PFSK-1 (cell line): ENCODE measurements around the gene KIF23.

Experiments used
- FOXP2 ChIP-seq: optimal IDR thresholded peaks from 2 replicates; pipeline ENCODE3; 2011; ENCODE audit warnings: borderline replicate concordance, control low read depth, inconsistent platforms; ENCODE audit not compliant: insufficient read depth; ENCODE audit errors: extremely low read length, extremely low read depth
- POLR2AphosphoS5 ChIP-seq: IDR thresholded peaks from 2 replicates; pipeline ENCODE4 v1.6.1; 2012; ENCODE audit warnings: low read depth, mild to moderate bottlenecking, control low read depth, low read length, moderate library complexity
- SIN3A ChIP-seq: IDR thresholded peaks from 2 replicates; pipeline ENCODE4 v1.6.1; 2012; ENCODE audit warnings: mild to moderate bottlenecking, low read length, moderate library complexity, borderline replicate concordance; ENCODE audit not compliant: insufficient read depth
- TAF1 ChIP-seq: IDR thresholded peaks from 2 replicates; pipeline ENCODE4 v1.6.1; 2012; ENCODE audit warnings: low read length, control low read depth, borderline replicate concordance; ENCODE audit not compliant: insufficient read depth
- TF ChIP-seq, protein P1 (sequence below), 2 experiments: IDR thresholded peaks; 2 replicates each; pipeline versions ENCODE4 v1.6.1 to v1.8.0; 2011 to 2012; ENCODE audit warnings: low read depth in 2 of 2, low read length in 2 of 2, control low read depth in 1 of 2, inconsistent platforms in 1 of 2, mild to moderate bottlenecking in 1 of 2, moderate library complexity in 1 of 2; ENCODE audit not compliant: insufficient read depth in 1 of 2

KIF23 gene

DNA sequence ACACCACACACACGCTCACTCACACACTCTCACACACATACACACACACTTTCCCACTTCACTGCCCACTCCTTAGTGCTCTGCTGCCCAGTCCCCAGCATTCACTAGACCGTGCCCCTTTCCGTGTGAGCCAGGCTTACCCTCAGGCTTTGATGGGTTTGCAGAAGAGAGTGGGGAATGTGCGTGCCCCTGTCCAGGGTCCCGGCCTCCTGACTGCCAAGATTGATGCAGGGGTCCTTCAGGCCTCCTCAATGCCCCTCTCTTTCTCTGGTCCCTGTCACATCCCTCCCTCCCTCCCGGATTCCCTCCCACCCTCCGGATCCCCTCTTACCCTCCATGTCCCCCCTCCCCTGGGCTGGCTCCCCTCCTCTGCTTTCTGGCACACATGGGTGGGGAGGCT, 27.9 kb upstream of the KIF23 start:
- TF ChIP-seq, protein P1, sequence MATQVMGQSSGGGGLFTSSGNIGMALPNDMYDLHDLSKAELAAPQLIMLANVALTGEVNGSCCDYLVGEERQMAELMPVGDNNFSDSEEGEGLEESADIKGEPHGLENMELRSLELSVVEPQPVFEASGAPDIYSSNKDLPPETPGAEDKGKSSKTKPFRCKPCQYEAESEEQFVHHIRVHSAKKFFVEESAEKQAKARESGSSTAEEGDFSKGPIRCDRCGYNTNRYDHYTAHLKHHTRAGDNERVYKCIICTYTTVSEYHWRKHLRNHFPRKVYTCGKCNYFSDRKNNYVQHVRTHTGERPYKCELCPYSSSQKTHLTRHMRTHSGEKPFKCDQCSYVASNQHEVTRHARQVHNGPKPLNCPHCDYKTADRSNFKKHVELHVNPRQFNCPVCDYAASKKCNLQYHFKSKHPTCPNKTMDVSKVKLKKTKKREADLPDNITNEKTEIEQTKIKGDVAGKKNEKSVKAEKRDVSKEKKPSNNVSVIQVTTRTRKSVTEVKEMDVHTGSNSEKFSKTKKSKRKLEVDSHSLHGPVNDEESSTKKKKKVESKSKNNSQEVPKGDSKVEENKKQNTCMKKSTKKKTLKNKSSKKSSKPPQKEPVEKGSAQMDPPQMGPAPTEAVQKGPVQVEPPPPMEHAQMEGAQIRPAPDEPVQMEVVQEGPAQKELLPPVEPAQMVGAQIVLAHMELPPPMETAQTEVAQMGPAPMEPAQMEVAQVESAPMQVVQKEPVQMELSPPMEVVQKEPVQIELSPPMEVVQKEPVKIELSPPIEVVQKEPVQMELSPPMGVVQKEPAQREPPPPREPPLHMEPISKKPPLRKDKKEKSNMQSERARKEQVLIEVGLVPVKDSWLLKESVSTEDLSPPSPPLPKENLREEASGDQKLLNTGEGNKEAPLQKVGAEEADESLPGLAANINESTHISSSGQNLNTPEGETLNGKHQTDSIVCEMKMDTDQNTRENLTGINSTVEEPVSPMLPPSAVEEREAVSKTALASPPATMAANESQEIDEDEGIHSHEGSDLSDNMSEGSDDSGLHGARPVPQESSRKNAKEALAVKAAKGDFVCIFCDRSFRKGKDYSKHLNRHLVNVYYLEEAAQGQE (IDR thresholded peaks at IDR 0.05; ENCODE audit: insufficient read depth in 1 of 2, low read depth in 2 of 2, low read length in 2 of 2), result peak in 1 of 2 experiments; percentile 69; a peak in 2 of 4 replicates
- TF ChIP-seq SIN3A, result no peak

DNA sequence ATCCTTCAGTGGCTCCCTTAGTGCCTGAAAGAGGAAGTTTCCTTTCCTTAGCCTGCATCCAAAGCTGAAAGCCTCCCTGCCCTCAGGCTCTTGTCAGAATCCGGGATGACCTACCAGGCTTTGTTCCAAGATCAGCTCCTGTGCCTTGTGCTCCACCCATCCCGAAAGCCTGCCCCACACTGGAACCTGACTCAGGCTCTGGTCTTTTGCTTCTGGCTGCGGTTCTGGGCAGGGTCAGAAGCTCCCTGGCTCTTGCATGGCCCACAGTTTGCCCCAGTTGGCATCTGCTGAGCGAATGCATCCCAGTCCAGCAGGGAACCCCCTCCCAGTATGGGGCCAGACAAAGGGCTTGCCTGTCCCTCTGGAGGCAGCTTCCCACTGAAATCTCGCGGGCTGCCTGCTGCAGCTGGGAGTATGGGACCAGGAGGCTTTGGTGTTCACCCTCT, 25.9 kb upstream of the KIF23 start:
- TF ChIP-seq POLR2AphosphoS5 (no peak), SIN3A (no peak)

DNA sequence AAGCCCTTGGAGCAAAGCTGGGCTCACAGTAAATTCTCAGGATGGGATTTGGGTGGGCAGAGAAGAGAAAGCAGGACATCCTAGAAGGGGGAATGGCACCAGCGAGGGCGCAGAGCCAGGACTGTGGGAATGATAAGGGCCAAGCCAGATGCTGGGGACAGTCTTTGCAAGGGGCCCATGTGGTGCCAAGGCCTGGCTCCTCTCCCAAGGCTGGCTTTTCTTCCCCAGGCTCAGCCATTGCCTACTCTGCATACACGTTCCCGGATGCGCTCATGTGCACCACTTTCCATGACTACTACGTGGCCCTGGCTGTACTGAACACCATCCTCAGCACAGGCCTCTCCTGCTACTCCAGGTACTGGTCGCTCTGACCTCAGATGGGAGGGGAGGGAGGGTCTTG, 24.7 kb upstream of the KIF23 start:
- TF ChIP-seq, protein P1 (IDR thresholded peaks at IDR 0.05; ENCODE audit: insufficient read depth in 1 of 2, low read depth in 2 of 2, low read length in 2 of 2), result no peak
- TF ChIP-seq FOXP2, result no peak

DNA sequence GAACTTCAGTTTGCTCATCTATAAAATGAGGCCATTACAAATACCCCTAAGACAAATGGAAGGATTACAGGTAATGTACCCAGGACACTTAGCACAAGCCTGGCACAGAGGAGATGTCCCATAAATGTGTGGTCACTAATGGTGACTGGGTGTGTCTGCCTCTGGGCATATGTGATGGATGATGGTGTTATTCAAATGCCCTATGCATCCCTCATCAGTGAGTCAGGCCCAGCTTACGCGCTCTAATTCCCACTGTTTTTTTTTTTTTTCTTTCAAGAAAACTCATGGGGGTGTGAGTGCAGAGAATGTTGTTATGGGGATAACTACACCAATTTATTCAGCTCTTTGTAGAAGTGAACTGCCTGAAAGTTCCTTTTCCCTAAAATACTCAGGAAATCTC, 23.6 kb upstream of the KIF23 start:
- TF ChIP-seq SIN3A (no peak), POLR2AphosphoS5 (no peak), TAF1 (no peak), FOXP2 (no peak)
- TF ChIP-seq, protein P1 (IDR thresholded peaks at IDR 0.05; ENCODE audit: insufficient read depth in 1 of 2, low read depth in 2 of 2, low read length in 2 of 2), result no peak

DNA sequence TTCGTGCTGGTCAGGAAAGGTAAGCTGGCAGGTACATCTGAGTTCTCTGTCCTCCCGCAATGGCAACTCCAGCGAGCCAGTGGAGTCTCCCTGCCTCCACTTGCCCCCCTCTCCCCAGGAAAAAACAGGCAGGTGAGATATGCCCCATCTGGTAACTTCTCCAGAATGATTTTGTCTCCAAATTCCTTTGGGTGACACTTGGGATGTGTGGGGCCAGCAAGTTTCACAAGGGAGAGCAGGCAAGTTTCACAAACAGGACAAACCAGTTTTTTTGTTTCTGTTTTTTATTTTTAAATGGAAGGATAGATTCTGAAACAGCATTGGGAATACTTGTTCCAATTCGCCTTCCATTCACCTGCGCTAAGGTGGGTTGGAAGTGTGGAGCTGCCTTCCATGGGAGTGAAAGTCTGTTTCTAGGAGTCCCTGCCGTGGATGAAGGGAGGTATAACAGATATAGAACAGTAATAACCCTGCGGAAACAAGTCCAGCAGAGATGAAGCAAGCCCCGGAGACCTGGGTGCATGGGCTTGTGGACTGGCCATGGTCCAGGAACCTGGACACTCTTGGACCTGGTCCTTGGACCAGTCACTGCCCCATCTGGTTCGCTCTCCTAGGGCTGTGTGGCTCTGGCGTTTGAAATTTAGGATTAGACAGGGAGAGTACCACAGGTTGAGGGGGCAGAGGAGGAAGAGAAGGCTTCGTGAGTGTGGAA, 22.9 kb upstream of the KIF23 start:
- TF ChIP-seq SIN3A (no peak), FOXP2 (no peak), TAF1 (no peak), POLR2AphosphoS5 (no peak)
- TF ChIP-seq, protein P1 (IDR thresholded peaks at IDR 0.05; ENCODE audit: insufficient read depth in 1 of 2, low read depth in 2 of 2, low read length in 2 of 2), result no peak

DNA sequence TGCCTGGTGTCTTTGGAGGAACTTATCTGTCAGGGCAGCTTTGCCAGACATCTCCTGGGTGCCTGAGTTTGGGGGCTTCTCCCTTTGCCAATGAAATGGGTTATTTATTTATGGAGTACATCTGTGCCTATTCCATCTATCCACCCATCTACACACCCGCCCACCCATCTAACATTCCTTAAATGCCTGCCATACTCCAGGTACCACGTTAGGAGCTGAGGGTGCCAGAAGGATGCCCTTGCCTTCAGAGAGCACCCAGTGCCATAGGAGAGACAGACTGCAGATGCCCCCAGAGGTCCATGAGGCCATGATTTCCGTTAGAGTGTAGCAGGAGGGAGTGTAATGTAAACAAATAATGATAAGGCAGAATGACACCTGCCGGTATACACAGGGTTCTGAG, 21.8 kb upstream of the KIF23 start:
- TF ChIP-seq SIN3A (no peak), TAF1 (no peak), POLR2AphosphoS5 (no peak), FOXP2 (no peak)
- TF ChIP-seq, protein P1 (IDR thresholded peaks at IDR 0.05; ENCODE audit: insufficient read depth in 1 of 2, low read depth in 2 of 2, low read length in 2 of 2), result no peak
